Mucosa of gallbladder (tissue), 1 donor: ENCODE measurements around the gene TLK1. TPM values are rescaled to one million over a fixed set of nuclear protein-coding genes. Genes with fewer than 3 reads are reported as not detected.

Source experiments
- DNase-seq: peaks from one replicate; pipeline ENCODE4 v3.0.0-alpha.2; 2020; ENCODE audit warnings: low spot score
- total RNA-seq: library from RNA; stranded (reverse); gene quantifications from one replicate; pipeline ENCODE4 v1.2.1, GENCODE V29; 2021
- donor health status: DM: no; HTN: no; CAD: no.

Gene TLK1
- total RNA-seq, 1 donor from 2014 or later = 75.4 TPM

GRCh38 chr2:171004363-171004762 lies 156.3 kb downstream of the TLK1 start:
- no peak for DNase-seq

- no peak for DNase-seq
Measured at GRCh38 chr2:170999654-171000053, 161.0 kb downstream of the TLK1 start.

- DNase-seq = no peak
Measured at GRCh38 chr2:170997893-170998597, 162.6 kb downstream of the TLK1 start.

- no peak for DNase-seq
Measured at GRCh38 chr2:170996316-170996715, 164.4 kb downstream of the TLK1 start.

GRCh38 chr2:170991398-170992182 lies 169.1 kb downstream of the TLK1 start:
- no peak for DNase-seq

- no peak for DNase-seq
Measured at GRCh38 chr2:170986566-170987258, 174.0 kb downstream of the TLK1 start.

- no peak for DNase-seq
Measured at GRCh38 chr2:170985407-170985806, 175.3 kb downstream of the TLK1 start.

- DNase-seq = no peak
Measured at GRCh38 chr2:170984079-170984478, 176.6 kb downstream of the TLK1 start.

- no peak for DNase-seq
Measured at GRCh38 chr2:170975943-170976270, 184.8 kb downstream of the TLK1 start.

- DNase-seq = no peak
Measured at GRCh38 chr2:170975127-170975942, 185.4 kb downstream of the TLK1 start.

GRCh38 chr2:170974304-170974993 lies 186.2 kb downstream of the TLK1 start:
- DNase-seq = peak; percentile 18

- DNase-seq = peak; percentile 85
Measured at GRCh38 chr2:170973492-170974303, 187.0 kb downstream of the TLK1 start.

- DNase-seq = no peak
Measured at GRCh38 chr2:170973225-170973491, 187.5 kb downstream of the TLK1 start.

GRCh38 chr2:170972296-170973224 lies 188.1 kb downstream of the TLK1 start:
- DNase-seq = no peak

GRCh38 chr2:170971071-170971470 lies 189.6 kb downstream of the TLK1 start:
- DNase-seq = no peak

GRCh38 chr2:170969872-170970496 lies 190.7 kb downstream of the TLK1 start:
- DNase-seq = no peak

- DNase-seq = no peak
Measured at GRCh38 chr2:170969030-170969429, 191.7 kb downstream of the TLK1 start.

GRCh38 chr2:170968205-170969003 lies 192.3 kb downstream of the TLK1 start:
- no peak for DNase-seq
